Activated CD4-positive, alpha-beta T cell treated with anti-CD3 and anti-CD28 coated beads, Interleukin-2, amount 10 ng/mL, durations not matched to agents 7 days and 5 days (primary cell): ENCODE measurements around the gene DHX57. TPM values are rescaled to one million over a fixed set of nuclear protein-coding genes. Genes with fewer than 3 reads are reported as not detected.
"Not testable (repeated sequence)": the region's sequence is repeated elsewhere in the genome, so short reads cannot be mapped to it uniquely, and the experiment has no call there.

Experiments used
- CTCF ChIA-PET: fragments of 350-600 bp; sonication (Branson Sonifier 250); formaldehyde crosslinking; loops from one replicate; lab custom pipeline; 2021; ENCODE audit warnings: antibody characterized with exemption; lab: Charles Lee
- POLR2A ChIA-PET: fragments of 350-600 bp; sonication (Branson Sonifier 250); formaldehyde crosslinking; loops from one replicate; lab custom pipeline; 2021; ENCODE audit warnings: antibody characterized with exemption; lab: Charles Lee
- DNase-seq: peaks from one replicate; pipeline ENCODE4 v3.0.0-alpha.2; 2020
- H3K27ac Mint-ChIP-seq: one replicate; pipeline ENCODE4 v1.8.0; 2021; ENCODE audit warnings: mild to moderate bottlenecking, moderate library complexity, mixed read lengths
- H3K27me3 Mint-ChIP-seq: one replicate; pipeline ENCODE4 v1.8.0; 2021; ENCODE audit warnings: mixed read lengths
- H3K36me3 Mint-ChIP-seq: one replicate; pipeline ENCODE4 v1.8.0; 2021; ENCODE audit warnings: low read depth, mixed read lengths
- H3K4me1 Mint-ChIP-seq: one replicate; pipeline ENCODE4 v1.8.0; 2021; ENCODE audit warnings: mixed read lengths
- H3K4me3 Mint-ChIP-seq: one replicate; pipeline ENCODE4 v1.8.0; 2021; ENCODE audit warnings: mild to moderate bottlenecking, moderate library complexity, mixed read lengths
- H3K9me3 Mint-ChIP-seq: one replicate; pipeline ENCODE4 v1.8.0; 2021; ENCODE audit warnings: mixed read lengths
- total RNA-seq, 2 experiments: library from RNA; stranded (reverse); gene quantifications; one replicate each; pipeline ENCODE4 v1.2.3, GENCODE V29; 2021

Gene DHX57
- total RNA-seq, 2 experiments from 2014 or later = 10.5 to 10.7 TPM

GRCh38 chr2:38823386-38823785, 52.3 kb downstream of the DHX57 start:
- CTCF ChIA-PET = no interaction called here

DNA sequence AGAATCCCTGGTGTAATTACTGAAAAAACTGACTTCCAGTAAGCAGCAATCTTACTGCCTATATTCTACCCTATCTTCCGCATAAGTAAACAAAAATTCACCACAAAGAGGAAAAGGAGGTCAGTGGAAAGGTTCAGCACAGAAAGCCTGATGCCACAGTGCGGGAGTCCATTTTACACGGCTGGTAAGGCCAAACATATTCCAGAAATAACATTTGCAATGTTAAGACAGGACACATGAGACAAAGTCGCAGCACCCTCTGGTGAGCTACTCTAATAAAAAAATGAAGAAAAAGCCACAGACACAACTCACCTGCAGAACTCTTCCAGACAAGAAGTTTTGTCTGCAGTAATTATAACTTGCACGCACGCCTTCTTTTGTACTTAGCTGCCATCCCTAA, 57.2 kb downstream of the DHX57 start:
- Mint-ChIP-seq H3K36me3 (peaks cover 11% of the 10 kb centered on the region), H3K4me1 (peaks cover 2% of the 10 kb centered on the region), H3K9me3 (no peaks in the 10 kb centered on the region), H3K27me3 (no peaks in the 10 kb centered on the region), H3K27ac (no peak overlapping the region), H3K4me3 (no peak overlapping the region)
- ChIA-PET CTCF (interaction anchor here (0.9 to 1.8 kb wide), 3 partner anchors 9 to 165 kb away, joined by 3 read pairs; no protein-coding TSS in a partner anchor), POLR2A (no interaction called here)
- no peak for DNase-seq

More at GRCh38 chr2:38823386-38823785, 52.3 kb downstream of the DHX57 start:
- H3K4me1 Mint-ChIP-seq = peaks cover 5% of the 10 kb centered on the region
- H3K27me3 Mint-ChIP-seq = no peaks in the 10 kb centered on the region
- POLR2A ChIA-PET = no interaction called here
- no peaks in the 10 kb centered on the region for H3K9me3 Mint-ChIP-seq
- H3K27ac Mint-ChIP-seq = no peak overlapping the region
- no peak for DNase-seq
- H3K36me3 Mint-ChIP-seq = peaks cover 14% of the 10 kb centered on the region
- no peak overlapping the region for H3K4me3 Mint-ChIP-seq

DNA sequence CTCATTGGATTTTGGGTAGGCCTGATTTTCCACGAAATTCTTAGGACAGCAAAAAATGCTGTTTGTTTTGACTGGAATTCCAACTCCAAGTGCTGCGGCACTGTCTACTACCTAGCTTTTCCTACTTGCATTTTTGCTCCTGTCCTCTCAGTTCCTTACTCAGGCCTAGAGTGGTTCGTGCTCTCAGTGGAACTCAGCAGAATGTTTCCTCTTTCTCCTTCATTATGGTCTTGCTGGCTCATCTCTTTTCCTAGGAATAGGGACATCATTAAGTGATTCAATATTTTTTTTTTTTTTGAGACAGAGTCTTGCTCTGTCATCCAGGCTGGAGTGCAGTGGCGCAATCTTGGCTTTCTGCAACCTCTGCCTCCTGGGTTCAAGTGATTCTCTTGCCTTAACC, 59.8 kb downstream of the DHX57 start:
- H3K9me3 Mint-ChIP-seq = no peaks in the 10 kb centered on the region
- ChIA-PET POLR2A (no interaction called here), CTCF (no interaction called here)
- no peak overlapping the region for H3K27ac Mint-ChIP-seq
- no peaks in the 10 kb centered on the region for H3K27me3 Mint-ChIP-seq
- H3K4me1 Mint-ChIP-seq = peaks cover 2% of the 10 kb centered on the region
- no peak for DNase-seq
- no peak overlapping the region for H3K4me3 Mint-ChIP-seq
- H3K36me3 Mint-ChIP-seq = peaks cover 5% of the 10 kb centered on the region

- no peaks in the 10 kb centered on the region for H3K27me3 Mint-ChIP-seq
- CTCF ChIA-PET = interaction anchor here (0.6 kb wide), 1 partner anchor 58 kb away, joined by 3 read pairs; no protein-coding TSS in a partner anchor
- peaks cover 2% of the 10 kb centered on the region for H3K36me3 Mint-ChIP-seq
- peak overlapping the region; percentile 31 for H3K27ac Mint-ChIP-seq
- H3K9me3 Mint-ChIP-seq = no peaks in the 10 kb centered on the region
- no peaks in the 10 kb centered on the region for H3K4me1 Mint-ChIP-seq
- DNase-seq = no peak
- no peak overlapping the region for H3K4me3 Mint-ChIP-seq
- POLR2A ChIA-PET = no interaction called here
Measured at GRCh38 chr2:38810488-38810887, 65.2 kb downstream of the DHX57 start.

GRCh38 chr2:38808677-38809076, 67.1 kb downstream of the DHX57 start:
- ChIA-PET POLR2A (no interaction called here), CTCF (no interaction called here)
- no peak overlapping the region for H3K27ac Mint-ChIP-seq
- H3K4me1 Mint-ChIP-seq = no peaks in the 10 kb centered on the region
- H3K27me3 Mint-ChIP-seq = no peaks in the 10 kb centered on the region
- no peak for DNase-seq
- no peak overlapping the region for H3K4me3 Mint-ChIP-seq
- H3K9me3 Mint-ChIP-seq = no peaks in the 10 kb centered on the region
- H3K36me3 Mint-ChIP-seq = no peaks in the 10 kb centered on the region

- Mint-ChIP-seq H3K36me3 (no peaks in the 10 kb centered on the region), H3K4me1 (no peaks in the 10 kb centered on the region), H3K27me3 (no peaks in the 10 kb centered on the region), H3K4me3 (no peak overlapping the region), H3K27ac (no peak overlapping the region), H3K9me3 (no peaks in the 10 kb centered on the region)
- ChIA-PET CTCF (interaction anchor here (0.5 to 1.0 kb wide), 5 partner anchors 22 to 560 kb away, joined by 3 to 5 read pairs (median 4); no protein-coding TSS in a partner anchor), POLR2A (no interaction called here)
- DNase-seq = no peak
Measured at GRCh38 chr2:38806733-38807059, 69.0 kb downstream of the DHX57 start.

DNA sequence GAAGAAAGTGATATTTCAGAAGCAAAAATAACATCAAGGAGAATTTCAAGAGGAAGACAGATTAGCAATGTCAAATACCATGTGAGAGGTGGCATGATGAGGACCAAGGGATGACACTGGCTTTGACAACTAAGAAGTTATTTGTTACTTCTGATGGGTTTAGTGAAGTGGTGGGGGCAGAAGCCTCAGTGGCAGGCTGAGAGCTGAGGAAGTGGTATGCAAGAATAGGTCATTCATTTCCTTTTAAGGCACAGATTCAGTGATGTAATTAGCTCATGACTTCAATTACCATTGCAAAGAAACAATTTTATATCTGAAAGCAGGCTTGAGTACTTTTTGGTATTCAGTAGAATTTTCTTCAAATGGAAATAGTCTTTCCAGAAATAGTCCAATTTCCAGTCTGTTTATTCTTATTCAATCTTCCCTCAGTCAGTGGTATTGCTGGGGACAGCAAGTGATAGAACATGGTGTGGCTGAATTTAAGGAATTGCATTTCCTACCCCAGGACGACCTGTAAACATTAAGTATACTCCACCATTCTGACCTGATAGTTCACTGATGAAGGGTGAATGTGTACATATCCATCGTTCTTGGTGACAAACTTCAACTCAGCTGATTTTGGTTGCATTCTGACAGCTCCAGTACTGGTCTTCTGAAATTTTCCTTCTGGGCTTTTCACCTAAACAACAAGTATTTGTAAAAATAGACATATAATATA, 69.6 kb downstream of the DHX57 start:
- ChIA-PET CTCF (interaction anchor here (0.5 to 1.0 kb wide), 5 partner anchors 22 to 559 kb away, joined by 3 to 5 read pairs (median 4); no protein-coding TSS in a partner anchor), POLR2A (no interaction called here)
- H3K27me3 Mint-ChIP-seq = no peaks in the 10 kb centered on the region
- H3K36me3 Mint-ChIP-seq = no peaks in the 10 kb centered on the region
- H3K4me3 Mint-ChIP-seq = no peak overlapping the region
- H3K9me3 Mint-ChIP-seq = no peaks in the 10 kb centered on the region
- H3K27ac Mint-ChIP-seq = no peak overlapping the region
- H3K4me1 Mint-ChIP-seq = no peaks in the 10 kb centered on the region
- peak; percentile 18 for DNase-seq

GRCh38 chr2:38797953-38798352, 77.8 kb downstream of the DHX57 start:
- DNase-seq = no peak
- no peak overlapping the region for H3K27ac Mint-ChIP-seq
- H3K4me3 Mint-ChIP-seq = no peak overlapping the region
- H3K9me3 Mint-ChIP-seq = no peaks in the 10 kb centered on the region
- no peaks in the 10 kb centered on the region for H3K27me3 Mint-ChIP-seq
- ChIA-PET POLR2A (no interaction called here), CTCF (no interaction called here)
- no peaks in the 10 kb centered on the region for H3K36me3 Mint-ChIP-seq
- no peaks in the 10 kb centered on the region for H3K4me1 Mint-ChIP-seq

DNA sequence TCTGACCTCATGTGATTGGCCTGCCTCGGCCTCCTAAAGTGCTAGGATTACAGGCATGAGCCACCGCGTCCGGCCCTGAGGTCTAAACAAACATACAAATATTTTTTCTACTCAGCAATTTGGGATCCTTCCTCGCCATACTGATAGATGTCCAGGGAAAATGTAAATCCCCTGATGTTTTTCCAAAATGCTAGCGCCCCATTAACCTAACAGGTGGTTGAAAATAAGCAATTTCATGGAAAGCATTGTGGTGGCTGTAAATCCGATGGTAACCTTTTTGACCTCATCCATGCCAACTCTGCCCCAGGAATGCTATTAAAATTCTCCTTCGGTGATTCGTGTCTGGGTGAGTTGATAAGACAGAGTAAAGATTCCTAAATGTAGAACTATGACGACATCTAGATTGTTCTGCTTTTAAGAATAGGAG, 78.5 kb downstream of the DHX57 start:
- CTCF ChIA-PET = interaction anchor here (1.0 kb wide), 1 partner anchor 27 kb away, joined by 3 read pairs; no protein-coding TSS in a partner anchor

GRCh38 chr2:38795016-38795415, 80.7 kb downstream of the DHX57 start:
- DNase-seq, H3K27me3 Mint-ChIP-seq, H3K36me3 Mint-ChIP-seq, H3K9me3 Mint-ChIP-seq, POLR2A ChIA-PET, H3K4me1 Mint-ChIP-seq, H3K4me3 Mint-ChIP-seq, H3K27ac Mint-ChIP-seq, CTCF ChIA-PET: not testable (repeated sequence)

More for the DNA sequence above, 78.5 kb downstream of the DHX57 start:
- POLR2A ChIA-PET = no interaction called here
- Mint-ChIP-seq H3K4me3 (no peak overlapping the region), H3K4me1 (no peaks in the 10 kb centered on the region), H3K27me3 (no peaks in the 10 kb centered on the region), H3K9me3 (no peaks in the 10 kb centered on the region), H3K36me3 (no peaks in the 10 kb centered on the region), H3K27ac (no peak overlapping the region)
- no peak for DNase-seq

GRCh38 chr2:38794235-38794946, 81.3 kb downstream of the DHX57 start:
- Mint-ChIP-seq H3K27ac (no peak overlapping the region), H3K4me3 (no peak overlapping the region), H3K9me3 (no peaks in the 10 kb centered on the region), H3K27me3 (no peaks in the 10 kb centered on the region), H3K4me1 (no peaks in the 10 kb centered on the region), H3K36me3 (no peaks in the 10 kb centered on the region)
- no peak for DNase-seq
- CTCF ChIA-PET = no interaction called here
- POLR2A ChIA-PET = no interaction called here

- CTCF ChIA-PET = no interaction called here
- Mint-ChIP-seq H3K27me3 (no peaks in the 10 kb centered on the region), H3K9me3 (no peaks in the 10 kb centered on the region), H3K4me3 (no peak overlapping the region), H3K36me3 (no peaks in the 10 kb centered on the region), H3K27ac (no peak overlapping the region), H3K4me1 (no peaks in the 10 kb centered on the region)
- no peak for DNase-seq
- POLR2A ChIA-PET = no interaction called here
Measured at GRCh38 chr2:38793511-38793910, 82.2 kb downstream of the DHX57 start.

DNA sequence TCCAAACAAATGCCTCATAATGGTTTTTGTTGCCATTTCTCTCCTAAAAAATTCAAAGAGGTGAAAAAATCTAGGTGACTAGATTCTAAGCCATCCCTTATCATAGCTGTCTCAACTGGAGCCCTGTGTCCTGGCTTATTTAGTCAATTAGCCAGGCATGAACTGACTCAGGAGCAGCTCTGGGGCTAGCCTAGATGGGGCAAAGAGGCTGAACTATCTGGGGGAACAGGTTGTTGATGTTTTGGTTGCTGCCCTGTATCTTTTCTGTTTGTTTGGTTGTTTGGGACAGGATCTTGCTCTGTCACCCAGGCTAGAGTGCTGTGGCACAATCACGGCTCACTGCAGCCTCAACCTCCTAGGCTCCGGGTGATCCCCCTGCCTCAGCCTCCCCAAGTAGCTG, 83.0 kb downstream of the DHX57 start:
- no peak overlapping the region for H3K4me3 Mint-ChIP-seq
- H3K27me3 Mint-ChIP-seq = no peaks in the 10 kb centered on the region
- no peaks in the 10 kb centered on the region for H3K4me1 Mint-ChIP-seq
- H3K36me3 Mint-ChIP-seq = no peaks in the 10 kb centered on the region
- ChIA-PET CTCF (no interaction called here), POLR2A (no interaction called here)
- no peak for DNase-seq
- H3K9me3 Mint-ChIP-seq = no peaks in the 10 kb centered on the region
- no peak overlapping the region for H3K27ac Mint-ChIP-seq
